ENCODE results near the gene CGB3. TPM values are rescaled to one million over a fixed set of nuclear protein-coding genes. Genes with fewer than 3 reads are reported as not detected.
"Not testable (repeated sequence)": the region's sequence is repeated elsewhere in the genome, so short reads cannot be mapped to it uniquely, and the experiment has no call there.

CGB3 gene
- total RNA-seq, 4 donors from 2014 or later, result not detected

DNA sequence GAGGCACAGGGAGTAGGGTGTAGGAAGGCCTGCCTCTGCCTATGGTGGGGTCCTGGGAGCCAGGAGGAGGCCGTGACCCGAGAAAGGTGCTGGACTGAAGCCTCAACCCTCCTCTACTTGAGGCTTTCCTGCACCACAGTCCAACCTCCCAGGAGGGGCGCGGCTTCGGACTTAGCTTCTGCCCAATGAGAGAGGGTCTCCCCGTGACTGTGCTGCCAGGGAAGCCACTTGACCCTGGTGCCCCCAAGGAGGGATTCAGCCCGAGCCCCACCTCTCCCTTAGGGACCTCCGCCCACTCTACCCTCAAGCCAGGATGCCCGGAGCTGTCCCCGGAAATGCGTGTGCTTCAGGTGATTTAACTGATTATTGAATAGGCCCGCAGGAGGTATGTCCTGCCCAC, 24.9 kb upstream of the CGB3 start, which contains the start of gene CGB8:
Gene CGB8, minus strand, starts transcription at position 101 of the 400 bp plus-strand sequence. CDS start 372 bp downstream, outside the sequence.
- TF ChIP-seq, protein P1, sequence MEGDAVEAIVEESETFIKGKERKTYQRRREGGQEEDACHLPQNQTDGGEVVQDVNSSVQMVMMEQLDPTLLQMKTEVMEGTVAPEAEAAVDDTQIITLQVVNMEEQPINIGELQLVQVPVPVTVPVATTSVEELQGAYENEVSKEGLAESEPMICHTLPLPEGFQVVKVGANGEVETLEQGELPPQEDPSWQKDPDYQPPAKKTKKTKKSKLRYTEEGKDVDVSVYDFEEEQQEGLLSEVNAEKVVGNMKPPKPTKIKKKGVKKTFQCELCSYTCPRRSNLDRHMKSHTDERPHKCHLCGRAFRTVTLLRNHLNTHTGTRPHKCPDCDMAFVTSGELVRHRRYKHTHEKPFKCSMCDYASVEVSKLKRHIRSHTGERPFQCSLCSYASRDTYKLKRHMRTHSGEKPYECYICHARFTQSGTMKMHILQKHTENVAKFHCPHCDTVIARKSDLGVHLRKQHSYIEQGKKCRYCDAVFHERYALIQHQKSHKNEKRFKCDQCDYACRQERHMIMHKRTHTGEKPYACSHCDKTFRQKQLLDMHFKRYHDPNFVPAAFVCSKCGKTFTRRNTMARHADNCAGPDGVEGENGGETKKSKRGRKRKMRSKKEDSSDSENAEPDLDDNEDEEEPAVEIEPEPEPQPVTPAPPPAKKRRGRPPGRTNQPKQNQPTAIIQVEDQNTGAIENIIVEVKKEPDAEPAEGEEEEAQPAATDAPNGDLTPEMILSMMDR (IDR thresholded peaks at IDR 0.05; ENCODE audit: low read depth), result not testable (repeated sequence)

GRCh38 chr19:49043548-49043947, 19.4 kb upstream of the CGB3 start, which contains the start of gene CGB5:
Gene CGB5, plus strand, starts transcription at chr19:49043848. Its CDS starts 362 bp downstream, at chr19:49044210.
- TF ChIP-seq, protein P1 (IDR thresholded peaks at IDR 0.05; ENCODE audit: low read depth), result not testable (repeated sequence)

DNA sequence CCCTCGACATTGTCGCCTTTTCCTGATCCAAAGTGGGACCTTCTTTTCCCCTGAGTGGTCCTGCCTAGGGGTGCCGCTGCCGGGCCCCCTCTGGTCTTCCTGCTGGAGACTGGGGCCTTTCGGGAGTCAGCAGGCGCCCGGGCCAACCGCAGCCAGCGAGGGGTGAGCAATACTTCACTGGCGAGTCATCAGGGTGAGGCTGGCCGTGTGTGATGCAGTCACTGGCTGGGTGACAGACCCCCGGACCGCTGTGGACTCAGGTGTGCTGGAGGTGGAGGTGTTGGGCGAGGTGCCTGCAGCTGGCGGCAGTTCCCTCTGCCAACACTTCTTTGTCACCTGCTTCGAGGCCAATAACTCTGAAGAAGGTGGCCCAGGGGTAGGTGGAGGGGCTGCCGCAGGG, 18.0 kb upstream of the CGB3 start:
- TF ChIP-seq, protein P1 (IDR thresholded peaks at IDR 0.05; ENCODE audit: low read depth), result no peak

DNA sequence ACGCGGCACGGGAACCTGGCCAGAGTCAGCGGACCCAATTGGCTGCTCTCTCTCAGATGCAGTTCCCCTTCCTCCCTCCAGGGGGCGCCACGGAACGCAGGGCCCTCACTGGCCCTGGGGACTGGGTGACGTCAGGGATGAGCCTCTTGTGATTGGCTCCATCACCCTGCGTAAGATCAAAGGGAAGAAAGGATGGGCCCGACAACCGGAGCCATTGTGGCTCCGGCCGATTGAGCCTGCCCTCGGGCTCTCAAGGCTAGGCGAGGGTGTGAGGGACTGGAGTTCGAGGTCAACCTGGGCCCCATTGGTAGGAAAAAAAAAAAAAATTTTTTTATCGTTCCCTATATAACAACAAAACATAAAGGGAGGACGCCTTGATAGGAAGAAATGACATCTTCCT, 12.7 kb upstream of the CGB3 start, which contains the start of gene CGB1:
Gene CGB1, minus strand, starts transcription at position 81 of the 400 bp plus-strand sequence. CDS start 184 bp downstream, outside the sequence.
- TF ChIP-seq, protein P1 (IDR thresholded peaks at IDR 0.05; ENCODE audit: low read depth), result not testable (repeated sequence)

DNA sequence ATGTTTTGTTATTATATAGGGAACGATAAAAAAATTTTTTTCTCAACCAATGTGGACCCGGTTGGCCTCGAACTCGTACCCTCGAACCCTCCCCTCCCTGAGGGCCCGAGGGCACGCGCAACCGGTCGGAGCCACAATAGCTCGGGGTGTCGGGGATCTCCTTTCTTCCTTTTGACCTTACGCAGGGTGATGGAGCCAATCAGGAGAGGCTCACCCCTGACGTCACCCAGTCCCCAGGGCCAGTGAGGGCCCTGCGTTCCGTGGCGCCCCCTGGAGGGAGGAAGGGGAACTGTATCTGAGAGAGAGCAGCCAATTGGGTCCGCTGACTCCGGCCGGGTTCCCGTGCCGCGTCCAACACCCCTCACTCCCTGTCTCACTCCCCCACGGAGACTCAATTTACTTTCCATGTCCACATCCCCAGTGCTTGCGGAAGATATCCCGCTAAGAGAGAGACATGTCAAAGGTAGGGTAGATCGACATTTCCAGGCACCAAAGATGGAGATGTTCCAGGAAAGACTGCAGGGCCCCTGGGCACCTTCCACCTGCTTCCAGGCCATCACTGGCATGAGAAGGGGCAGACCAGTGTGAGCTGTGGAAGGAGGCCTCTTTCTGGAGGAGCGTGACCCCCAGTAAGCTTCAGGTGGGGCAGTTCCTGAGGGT, 7.6 kb upstream of the CGB3 start, which contains the start of gene CGB2:
Gene CGB2, plus strand, starts transcription at position 249 of the 660 bp plus-strand sequence. Its CDS starts 206 bp downstream, at position 455.
- TF ChIP-seq, protein P1 (IDR thresholded peaks at IDR 0.05; ENCODE audit: low read depth), result not testable (repeated sequence)

DNA sequence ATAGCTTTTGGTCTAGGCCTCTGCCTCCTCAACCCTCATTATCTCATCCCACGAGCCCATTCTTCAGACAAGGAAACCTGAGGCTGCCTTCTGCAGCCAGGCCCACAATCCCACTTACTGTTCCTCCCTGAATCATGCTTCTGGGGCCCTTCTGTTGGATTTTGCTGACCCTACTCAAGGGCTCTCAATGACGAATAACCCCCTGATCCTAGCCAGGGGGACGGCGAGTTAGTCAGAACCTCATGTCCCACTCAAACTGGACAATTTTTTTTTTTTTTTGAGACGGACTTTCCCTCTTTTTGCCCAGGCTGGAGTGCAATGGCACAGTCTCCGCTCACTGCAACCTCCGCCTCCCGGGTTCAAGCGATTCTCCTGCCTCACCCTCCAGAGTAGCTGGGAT, 2.0 kb downstream of the CGB3 start:
- TF ChIP-seq, protein P1 (IDR thresholded peaks at IDR 0.05; ENCODE audit: low read depth), result no peak
